Measurements from ENCODE around the gene SDHAF2. TPM values are rescaled to one million over a fixed set of nuclear protein-coding genes. Genes with fewer than 3 reads are reported as not detected.

SDHAF2 gene
- total and polyA plus RNA-seq, 2 of the 4 experiments (the other 2 are of a cell fraction) = 50.4 to 91.1 TPM

- peaks cover 57% of the 10 kb centered on the region for H3K36me3 ChIP-seq (ENCODE audit: control insufficient read depth, insufficient read depth, low read length)
- dilution Hi-C loops (cut with HindIII; ENCODE audit: low sequenced_read_pairs, unreplicated experiment) = no loop called here
Measured at GRCh38 chr11:61406067-61406466, 23.9 kb upstream of the SDHAF2 start.

More at GRCh38 chr11:61406067-61406466, 23.9 kb upstream of the SDHAF2 start:
- H4K5ac ChIP-seq (ENCODE audit: low read depth, low read length) = no peak overlapping the region
- H2AK5ac ChIP-seq (ENCODE audit: low read depth, low read length) = no peak overlapping the region
- no peak overlapping the region for H2AK9ac ChIP-seq (replicated peaks; ENCODE audit: low read depth, low read length, poor library complexity)
- ATAC-seq (ENCODE audit: low read depth) = no peak
- no peaks in the 10 kb centered on the region for H3K27me3 ChIP-seq (ENCODE audit: control insufficient read depth, insufficient read depth, low read length)
- no peak overlapping the region for H3K14ac ChIP-seq (replicated peaks; ENCODE audit: low read depth, low read length)
- BruUV-seq (replicated peaks) = no TSS peak
- H2AFZ ChIP-seq (replicated peaks; ENCODE audit: low read length, poor library complexity) = no peak overlapping the region
- H3K9me1 ChIP-seq (ENCODE audit: insufficient read depth, low read length) = 0 out of 2 replicates have a peak, but pooled peaks cover 2% of the 10 kb centered on the region
- H4K91ac ChIP-seq (ENCODE audit: insufficient read depth, low read depth, low read length) = no peak overlapping the region
- H3K27ac ChIP-seq (ENCODE audit: insufficient read depth, low read length) = no peak overlapping the region
- no CpG with 5 or more reads among the region's 2 CpGs for WGBS, 2 experiments (ENCODE audit: extremely low coverage in 2 of 2, insufficient read length in 1 of 2)
- no peak overlapping the region for H3K4me3 ChIP-seq (ENCODE audit: insufficient read depth, low read depth, low read length)
- H4K8ac ChIP-seq (ENCODE audit: low read depth in 2 of 2, low read length in 2 of 2) = no peak overlapping the region
- TF ChIP-seq USF2 (IDR thresholded peaks at IDR 0.05; ENCODE audit: low read depth, low read length) (no peak), CHD1 (IDR thresholded peaks at IDR 0.05; ENCODE audit: low read depth, low read length) (no peak), CTCF (conservative IDR thresholded peaks at IDR 0.05; ENCODE audit: low read depth, low read length) (no peak), SMC3 (IDR thresholded peaks at IDR 0.05; ENCODE audit: low read depth, low read length) (no peak), CEBPB (IDR thresholded peaks at IDR 0.05; ENCODE audit: low read depth, low read length) (no peak), MXI1 (IDR thresholded peaks at IDR 0.05; ENCODE audit: borderline replicate concordance, low read depth, low read length) (no peak), FOS (IDR thresholded peaks at IDR 0.05; ENCODE audit: low read depth, low read length) (no peak), RFX5 (IDR thresholded peaks at IDR 0.05; ENCODE audit: low read depth, low read length) (no peak), POLR2A (IDR thresholded peaks at IDR 0.05; ENCODE audit: low read depth, low read length) (no peak), NFE2L2 (IDR thresholded peaks at IDR 0.05; ENCODE audit: low read depth, low read length) (no peak), BHLHE40 (IDR thresholded peaks at IDR 0.05; ENCODE audit: low read depth, low read length) (no peak), RAD21 (IDR thresholded peaks at IDR 0.05; ENCODE audit: low read length) (no peak), MAZ (IDR thresholded peaks at IDR 0.05; ENCODE audit: borderline replicate concordance, low read depth, low read length) (no peak), RCOR1 (IDR thresholded peaks at IDR 0.05; ENCODE audit: insufficient replicate concordance, low read length) (no peak), ELK1 (IDR thresholded peaks at IDR 0.05; ENCODE audit: borderline replicate concordance, low read depth, low read length) (no peak), MAFK (IDR thresholded peaks at IDR 0.05; ENCODE audit: low read depth, low read length) (no peak)
- CTCF ChIA-PET = interaction anchor here (0.8 kb wide), 1 partner anchor 29 kb away, joined by 3 read pairs; no protein-coding TSS in a partner anchor
- H3K9me3 ChIP-seq (ENCODE audit: control insufficient read depth, insufficient read depth, low read length) = no peaks in the 10 kb centered on the region
- H2BK120ac ChIP-seq (ENCODE audit: low read depth, low read length) = no peak overlapping the region
- H2BK5ac ChIP-seq (ENCODE audit: low read depth, low read length, poor library complexity, severe bottlenecking) = no peak overlapping the region
- DNase-seq = no peak
- no peak overlapping the region for H3K56ac ChIP-seq (ENCODE audit: extremely low read depth, insufficient read depth, low read length)
- H2BK20ac ChIP-seq (ENCODE audit: low read depth, low read length) = no peak overlapping the region
- no peak overlapping the region for H3K4me2 ChIP-seq (ENCODE audit: low read depth, low read length)
- H3K23ac ChIP-seq (ENCODE audit: low read depth, low read length) = no peak overlapping the region
- H3K79me1 ChIP-seq (ENCODE audit: low read depth in 1 of 2, low read length in 2 of 2) = peaks cover 12 to 27% of the 10 kb centered on the region in 2 experiments
- no peak overlapping the region for H2BK15ac ChIP-seq (ENCODE audit: low read depth, low read length)
- no peak overlapping the region for H3K18ac ChIP-seq (ENCODE audit: low read depth, low read length)
- no peak overlapping the region for H3K9ac ChIP-seq (ENCODE audit: low read depth, low read length)
- 0 out of 2 replicates have a peak, but pooled peaks cover 5% of the 10 kb centered on the region for H4K20me1 ChIP-seq (ENCODE audit: insufficient read depth, low read length)
- intact Hi-C loops (cut with micrococcal nuclease) (loop anchor here (2.0 kb wide), 1 partner anchor 15 kb away; no protein-coding TSS in a partner anchor), in situ Hi-C loops (cut with MboI; ENCODE audit: low sequenced_read_pairs) (no loop called here)
- H3K4me1 ChIP-seq (ENCODE audit: control insufficient read depth, insufficient read depth, low read length) = no peaks in the 10 kb centered on the region
- POLR2A ChIA-PET (ENCODE audit: unreplicated experiment) = no interaction called here
- H3K4ac ChIP-seq (ENCODE audit: low read depth, low read length) = no peak overlapping the region
